ENCODE results near the gene TMEM31.

The TMEM31 gene

GRCh38 chrX:103688946-103689345, 21.8 kb upstream of the TMEM31 start:
- Histone ChIP-seq H3K9ac (ENCODE audit: low read depth, low read length, poor library complexity) (no peak overlapping the region), H2AK5ac (ENCODE audit: low read depth, low read length) (no peak overlapping the region), H3K4me3 (ENCODE audit: low read length in 2 of 2) (no peak overlapping the region), H3K4me2 (ENCODE audit: insufficient read depth, low read length, poor library complexity, severe bottlenecking) (no peak overlapping the region), H3K79me1 (ENCODE audit: low read depth, low read length) (no peaks in the 10 kb centered on the region), H2BK12ac (ENCODE audit: low read length) (no peak overlapping the region), H4K8ac (ENCODE audit: low read depth, low read length) (no peak overlapping the region), H3K4me1 (ENCODE audit: control insufficient read depth in 2 of 2, insufficient read depth in 1 of 2, low read depth in 1 of 2, low read length in 2 of 2) (no peaks in the 10 kb centered on the region), H4K91ac (ENCODE audit: low read depth, low read length, poor library complexity) (no peak overlapping the region), H3K36me3 (replicated peaks in 1 of 2; ENCODE audit: control insufficient read depth in 2 of 2, insufficient read depth in 2 of 2, low read length in 2 of 2) (peaks cover under 1 to 13% of the 10 kb centered on the region in 2 donors), H2BK5ac (ENCODE audit: low read length) (no peak overlapping the region), H3K27me3 (ENCODE audit: control insufficient read depth in 3 of 3, insufficient read depth in 3 of 3, low read depth in 1 of 3, low read length in 3 of 3) (no peaks in the 10 kb centered on the region), H3K27ac (replicated peaks; ENCODE audit: low read length) (no peak overlapping the region), H3K18ac (ENCODE audit: low read length) (no peak overlapping the region), H3K14ac (ENCODE audit: low read length) (no peak overlapping the region), H3K9me3 (replicated peaks in 1 of 2; ENCODE audit: control insufficient read depth in 2 of 2, insufficient read depth in 1 of 2, low read depth in 1 of 2, low read length in 2 of 2) (no peaks in the 10 kb centered on the region), H3K23ac (ENCODE audit: low read depth, low read length, poor library complexity) (no peak overlapping the region), H2AFZ (ENCODE audit: low read length) (peak overlapping the region; percentile 89), H2BK120ac (ENCODE audit: low read depth, low read length) (no peak overlapping the region), H2BK15ac (ENCODE audit: low read length) (no peak overlapping the region), H3K4ac (ENCODE audit: low read length) (no peak overlapping the region)
- DNase-seq (ENCODE audit: low spot score): no peak
- WGBS, 2 donors (ENCODE audit: extremely low coverage in 2 of 2, insufficient read length in 2 of 2, insufficient replicate concordance in 1 of 2): no CpG with 5 or more reads among the region's 4 CpGs

GRCh38 chrX:103691059-103691458, 19.6 kb upstream of the TMEM31 start:
- Histone ChIP-seq H3K14ac (ENCODE audit: low read length) (no peak overlapping the region), H3K9ac (ENCODE audit: low read depth, low read length, poor library complexity) (no peak overlapping the region), H3K18ac (ENCODE audit: low read length) (no peak overlapping the region), H3K27me3 (ENCODE audit: control insufficient read depth in 3 of 3, insufficient read depth in 3 of 3, low read depth in 1 of 3, low read length in 3 of 3) (no peaks in the 10 kb centered on the region), H3K36me3 (replicated peaks in 1 of 2; ENCODE audit: control insufficient read depth in 2 of 2, insufficient read depth in 2 of 2, low read length in 2 of 2) (no peaks in the 10 kb centered on the region), H3K9me3 (replicated peaks in 1 of 2; ENCODE audit: control insufficient read depth in 2 of 2, insufficient read depth in 1 of 2, low read depth in 1 of 2, low read length in 2 of 2) (no peaks in the 10 kb centered on the region), H3K4me2 (ENCODE audit: insufficient read depth, low read length, poor library complexity, severe bottlenecking) (no peak overlapping the region), H3K79me1 (ENCODE audit: low read depth, low read length) (no peaks in the 10 kb centered on the region), H3K4ac (ENCODE audit: low read length) (no peak overlapping the region), H2AFZ (ENCODE audit: low read length) (no peak overlapping the region), H2BK15ac (ENCODE audit: low read length) (no peak overlapping the region), H2AK5ac (ENCODE audit: low read depth, low read length) (no peak overlapping the region), H3K4me1 (ENCODE audit: control insufficient read depth in 2 of 2, insufficient read depth in 1 of 2, low read depth in 1 of 2, low read length in 2 of 2) (no peaks in the 10 kb centered on the region), H3K23ac (ENCODE audit: low read depth, low read length, poor library complexity) (no peak overlapping the region), H3K27ac (replicated peaks; ENCODE audit: low read length) (no peak overlapping the region), H4K8ac (ENCODE audit: low read depth, low read length) (no peak overlapping the region), H2BK12ac (ENCODE audit: low read length) (no peak overlapping the region), H4K91ac (ENCODE audit: low read depth, low read length, poor library complexity) (no peak overlapping the region), H2BK120ac (ENCODE audit: low read depth, low read length) (no peak overlapping the region), H2BK5ac (ENCODE audit: low read length) (no peak overlapping the region), H3K4me3 (ENCODE audit: low read length in 2 of 2) (no peak overlapping the region)
- no peak for DNase-seq (ENCODE audit: low spot score)
- no CpG with 5 or more reads among the region's 1 CpG for WGBS, 2 donors (ENCODE audit: extremely low coverage in 2 of 2, insufficient read length in 2 of 2, insufficient replicate concordance in 1 of 2)

- Histone ChIP-seq H2AFZ (ENCODE audit: low read length) (no peak overlapping the region), H3K18ac (ENCODE audit: low read length) (no peak overlapping the region), H2AK5ac (ENCODE audit: low read depth, low read length) (no peak overlapping the region), H3K9me3 (replicated peaks in 1 of 2; ENCODE audit: control insufficient read depth in 2 of 2, insufficient read depth in 1 of 2, low read depth in 1 of 2, low read length in 2 of 2) (no peaks in the 10 kb centered on the region), H2BK15ac (ENCODE audit: low read length) (no peak overlapping the region), H2BK12ac (ENCODE audit: low read length) (no peak overlapping the region), H3K4me2 (ENCODE audit: insufficient read depth, low read length, poor library complexity, severe bottlenecking) (no peak overlapping the region), H3K4me1 (ENCODE audit: control insufficient read depth in 2 of 2, insufficient read depth in 1 of 2, low read depth in 1 of 2, low read length in 2 of 2) (no peaks in the 10 kb centered on the region), H2BK5ac (ENCODE audit: low read length) (no peak overlapping the region), H3K79me1 (ENCODE audit: low read depth, low read length) (no peaks in the 10 kb centered on the region), H3K27me3 (ENCODE audit: control insufficient read depth in 3 of 3, insufficient read depth in 3 of 3, low read depth in 1 of 3, low read length in 3 of 3) (no peaks in the 10 kb centered on the region), H2BK120ac (ENCODE audit: low read depth, low read length) (no peak overlapping the region), H4K8ac (ENCODE audit: low read depth, low read length) (no peak overlapping the region), H3K14ac (ENCODE audit: low read length) (no peak overlapping the region), H3K4ac (ENCODE audit: low read length) (no peak overlapping the region), H3K9ac (ENCODE audit: low read depth, low read length, poor library complexity) (no peak overlapping the region), H3K27ac (replicated peaks; ENCODE audit: low read length) (no peak overlapping the region), H3K36me3 (replicated peaks in 1 of 2; ENCODE audit: control insufficient read depth in 2 of 2, insufficient read depth in 2 of 2, low read length in 2 of 2) (no peaks in the 10 kb centered on the region), H4K91ac (ENCODE audit: low read depth, low read length, poor library complexity) (no peak overlapping the region), H3K4me3 (ENCODE audit: low read length in 2 of 2) (no peak overlapping the region), H3K23ac (ENCODE audit: low read depth, low read length, poor library complexity) (no peak overlapping the region)
- no peak for DNase-seq (ENCODE audit: low spot score)
Measured at GRCh38 chrX:103697687-103698086, 13.0 kb upstream of the TMEM31 start.

GRCh38 chrX:103699243-103699642, 11.5 kb upstream of the TMEM31 start:
- H3K4me1 ChIP-seq (ENCODE audit: control insufficient read depth in 2 of 2, insufficient read depth in 1 of 2, low read depth in 1 of 2, low read length in 2 of 2): no peaks in the 10 kb centered on the region
- no peak overlapping the region for H3K27ac ChIP-seq (replicated peaks; ENCODE audit: low read length)
- H3K27me3 ChIP-seq (ENCODE audit: control insufficient read depth in 3 of 3, insufficient read depth in 3 of 3, low read depth in 1 of 3, low read length in 3 of 3): no peaks in the 10 kb centered on the region
- no peak overlapping the region for H2BK5ac ChIP-seq (ENCODE audit: low read length)
- DNase-seq (ENCODE audit: low spot score): no peak
- no peak overlapping the region for H4K8ac ChIP-seq (ENCODE audit: low read depth, low read length)
- no peak overlapping the region for H3K14ac ChIP-seq (ENCODE audit: low read length)
- H3K9ac ChIP-seq (ENCODE audit: low read depth, low read length, poor library complexity): no peak overlapping the region
- H3K18ac ChIP-seq (ENCODE audit: low read length): no peak overlapping the region
- no peaks in the 10 kb centered on the region for H3K79me1 ChIP-seq (ENCODE audit: low read depth, low read length)
- no peak overlapping the region for H2AFZ ChIP-seq (ENCODE audit: low read length)
- H3K9me3 ChIP-seq (replicated peaks in 1 of 2; ENCODE audit: control insufficient read depth in 2 of 2, insufficient read depth in 1 of 2, low read depth in 1 of 2, low read length in 2 of 2): no peaks in the 10 kb centered on the region
- H2BK15ac ChIP-seq (ENCODE audit: low read length): no peak overlapping the region
- no peak overlapping the region for H3K4ac ChIP-seq (ENCODE audit: low read length)
- H4K91ac ChIP-seq (ENCODE audit: low read depth, low read length, poor library complexity): no peak overlapping the region
- H2AK5ac ChIP-seq (ENCODE audit: low read depth, low read length): no peak overlapping the region
- H3K4me2 ChIP-seq (ENCODE audit: insufficient read depth, low read length, poor library complexity, severe bottlenecking): no peak overlapping the region
- no peak overlapping the region for H2BK120ac ChIP-seq (ENCODE audit: low read depth, low read length)
- no peak overlapping the region for H3K4me3 ChIP-seq (ENCODE audit: low read length in 2 of 2)
- no CpG with 5 or more reads among the region's 5 CpGs for WGBS, 2 donors (ENCODE audit: extremely low coverage in 2 of 2, insufficient read length in 2 of 2, insufficient replicate concordance in 1 of 2)
- H3K23ac ChIP-seq (ENCODE audit: low read depth, low read length, poor library complexity): no peak overlapping the region
- no peak overlapping the region for H2BK12ac ChIP-seq (ENCODE audit: low read length)
- no peaks in the 10 kb centered on the region for H3K36me3 ChIP-seq (replicated peaks in 1 of 2; ENCODE audit: control insufficient read depth in 2 of 2, insufficient read depth in 2 of 2, low read length in 2 of 2)

Data from neuronal stem cell (in vitro differentiated cells).